HepG2 (cell line): Measurements from ENCODE around the gene NPS. TPM values are rescaled to one million over a fixed set of nuclear protein-coding genes. Genes with fewer than 3 reads are reported as not detected.

Experiments used
- KAT7 ChIP-seq: IDR thresholded peaks from 2 replicates; pipeline ENCODE4 v1.6.1; 2018; ENCODE audit warnings: borderline replicate concordance, missing compliant biosample characterization
- KAT8 ChIP-seq: IDR thresholded peaks from 2 replicates; pipeline ENCODE4 v1.6.1; 2016; ENCODE audit warnings: missing genetic modification reagents, missing compliant biosample characterization
- MLX ChIP-seq: IDR thresholded peaks from 2 replicates; pipeline ENCODE4 v1.6.1; 2016
- NCOA1 ChIP-seq: sonication (generic); formaldehyde crosslinking; IDR thresholded peaks from 2 replicates; pipeline ENCODE4 v1.9.0; 2021; ENCODE audit warnings: missing genetic modification reagents
- RBM22 ChIP-seq: fragments of 200-400 bp; formaldehyde crosslinking; optimal IDR thresholded peaks from 2 replicates; pipeline ENCODE3; 2017; ENCODE audit warnings: mild to moderate bottlenecking, low read length, moderate library complexity
- ZBTB42 ChIP-seq: sonication (generic); formaldehyde crosslinking; IDR thresholded peaks from 2 replicates; pipeline ENCODE4 v1.5.0; 2020; ENCODE audit warnings: mild to moderate bottlenecking, missing genetic modification reagents
- ZIK1 ChIP-seq: sonication (generic); formaldehyde crosslinking; IDR thresholded peaks from 2 replicates; pipeline ENCODE4 v1.5.0; 2020; ENCODE audit warnings: mild to moderate bottlenecking, low read depth, missing genetic modification reagents, borderline replicate concordance
- ZMYM2 ChIP-seq: sonication (generic); formaldehyde crosslinking; IDR thresholded peaks from 2 replicates; pipeline ENCODE4 v1.8.0; 2022; ENCODE audit warnings: mild to moderate bottlenecking, missing genetic modification reagents
- ZNF557 ChIP-seq: sonication (generic); formaldehyde crosslinking; IDR thresholded peaks from 2 replicates; pipeline ENCODE4 v1.4.0; 2020; ENCODE audit warnings: missing genetic modification reagents
- ZNF646 ChIP-seq: sonication (generic); formaldehyde crosslinking; IDR thresholded peaks from 2 replicates; pipeline ENCODE4 v1.9.0; 2021; ENCODE audit warnings: mild to moderate bottlenecking, missing genetic modification reagents
- polyA plus RNA-seq, 8 experiments: library from polyadenylated mRNA; depleted of rRNA in 3 of 8; stranded (reverse) in 7 of 8; unstranded in 1 of 8; fragments of >200 nt; fragmentation: Illumina TruSeq in 4 of 8; extraction: Trizol in 4 of 8; gene quantifications; 2 replicates each; pipeline versions ENCODE4 v1.2.1 to v1.2.3, GENCODE V29; 2011 to 2016; ENCODE audit warnings: low read depth in 4 of 8, missing spikeins in 1 of 8, mixed read lengths in 1 of 8; ENCODE audit not compliant: insufficient read depth in 1 of 8
- total RNA-seq, 5 experiments: library from RNA; depleted of rRNA; stranded (reverse); fragments of >200 nt; fragmentation: Illumina TruSeq; extraction: Trizol; gene quantifications; 2 replicates each; pipeline ENCODE4 v1.2.3, GENCODE V29; 2016; ENCODE audit warnings: low read depth in 1 of 5
- TF ChIP-seq, protein P1 (sequence below): sonication (generic); formaldehyde crosslinking; IDR thresholded peaks from 2 replicates; pipeline ENCODE4 v1.4.0; 2020; ENCODE audit warnings: mild to moderate bottlenecking, missing genetic modification reagents

NPS gene
- total and polyA plus RNA-seq, 2 of the 13 experiments (the other 11 are each of a cell fraction or from before 2014, with no cell fraction given) = not detected

GRCh38 chr10:127587668-127588365 is 38.7 kb downstream of the NPS start (continued):
- TF ChIP-seq ZNF646 (CRISPR knock-in tag) = no peak
- TF ChIP-seq KAT8 = no peak
- no peak for TF ChIP-seq ZIK1 (CRISPR knock-in tag)
- TF ChIP-seq KAT7 (CRISPR knock-in tag) = no peak
- TF ChIP-seq ZMYM2 (CRISPR knock-in tag) = no peak
- TF ChIP-seq ZNF557 (CRISPR knock-in tag) = no peak
- TF ChIP-seq NCOA1 (CRISPR knock-in tag) = no peak
- TF ChIP-seq MLX (CRISPR knock-in tag) = no peak
- TF ChIP-seq RBM22 = no peak
- TF ChIP-seq, protein P1, sequence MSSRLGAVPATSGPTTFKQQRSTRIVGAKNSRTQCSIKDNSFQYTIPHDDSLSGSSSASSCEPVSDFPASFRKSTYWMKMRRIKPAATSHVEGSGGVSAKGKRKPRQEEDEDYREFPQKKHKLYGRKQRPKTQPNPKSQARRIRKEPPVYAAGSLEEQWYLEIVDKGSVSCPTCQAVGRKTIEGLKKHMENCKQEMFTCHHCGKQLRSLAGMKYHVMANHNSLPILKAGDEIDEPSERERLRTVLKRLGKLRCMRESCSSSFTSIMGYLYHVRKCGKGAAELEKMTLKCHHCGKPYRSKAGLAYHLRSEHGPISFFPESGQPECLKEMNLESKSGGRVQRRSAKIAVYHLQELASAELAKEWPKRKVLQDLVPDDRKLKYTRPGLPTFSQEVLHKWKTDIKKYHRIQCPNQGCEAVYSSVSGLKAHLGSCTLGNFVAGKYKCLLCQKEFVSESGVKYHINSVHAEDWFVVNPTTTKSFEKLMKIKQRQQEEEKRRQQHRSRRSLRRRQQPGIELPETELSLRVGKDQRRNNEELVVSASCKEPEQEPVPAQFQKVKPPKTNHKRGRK (CRISPR knock-in tag) = no peak
- no peak for TF ChIP-seq ZBTB42 (CRISPR knock-in tag)
